WERI-Rb-1 (cell line): ENCODE data around the gene IL22RA1.

Experiments
- DNase-seq: peaks from one replicate; pipeline ENCODE4 v3.0.0-alpha.2; 2020
- H3K27ac ChIP-seq: fragments of 250-450 bp; sonication (Bioruptor Pico); 2 replicates; pipeline ENCODE4 v1.5.1; 2020; ENCODE audit warnings: mild to moderate bottlenecking, moderate library complexity
- H3K27me3 ChIP-seq: fragments of 250-450 bp; sonication (Bioruptor Pico); 2 replicates; pipeline ENCODE4 v1.5.1; 2021; ENCODE audit warnings: mild to moderate bottlenecking, low read depth, moderate library complexity; ENCODE audit not compliant: insufficient read depth, severe bottlenecking
- H3K36me3 ChIP-seq: fragments of 250-450 bp; sonication (Bioruptor Pico); 2 replicates; pipeline ENCODE4 v1.5.1; 2020; ENCODE audit warnings: mild to moderate bottlenecking, moderate library complexity
- H3K4me3 ChIP-seq: 2 replicates; pipeline ENCODE4 v1.5.1; 2011; ENCODE audit warnings: low read depth, mild to moderate bottlenecking, control low read depth, low read length
- H3K9me3 ChIP-seq: fragments of 250-450 bp; sonication (Bioruptor Pico); 2 replicates; pipeline ENCODE4 v1.5.1; 2021; ENCODE audit warnings: mild to moderate bottlenecking, moderate library complexity; ENCODE audit not compliant: severe bottlenecking
- TF ChIP-seq, protein P1 (sequence below): IDR thresholded peaks from 2 replicates; pipeline ENCODE4 v1.5.1; 2011; ENCODE audit warnings: low read depth, mild to moderate bottlenecking, control low read depth, inconsistent platforms, low read length

IL22RA1 gene

DNA sequence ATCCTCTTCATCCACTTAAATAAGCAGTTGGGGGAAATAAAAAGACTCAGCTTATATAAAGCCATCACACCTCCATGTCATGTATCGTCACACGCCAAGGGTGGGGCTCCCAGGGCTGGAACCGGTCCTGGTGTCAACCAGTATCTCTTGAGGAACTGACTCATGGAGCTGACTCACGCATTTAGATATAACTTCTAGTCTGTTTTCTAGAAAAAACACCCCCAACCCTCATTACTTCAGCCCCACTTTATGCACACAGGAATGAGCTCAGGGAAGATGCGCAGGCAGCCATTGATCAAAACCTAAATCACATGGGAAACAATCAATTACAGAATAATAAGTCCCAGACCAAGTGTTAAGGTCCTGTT lies 6.9 kb upstream of the IL22RA1 start:
- no peaks in the 10 kb centered on the region for H3K27me3 ChIP-seq
- H3K27ac ChIP-seq, result no peak overlapping the region
- TF ChIP-seq, protein P1, sequence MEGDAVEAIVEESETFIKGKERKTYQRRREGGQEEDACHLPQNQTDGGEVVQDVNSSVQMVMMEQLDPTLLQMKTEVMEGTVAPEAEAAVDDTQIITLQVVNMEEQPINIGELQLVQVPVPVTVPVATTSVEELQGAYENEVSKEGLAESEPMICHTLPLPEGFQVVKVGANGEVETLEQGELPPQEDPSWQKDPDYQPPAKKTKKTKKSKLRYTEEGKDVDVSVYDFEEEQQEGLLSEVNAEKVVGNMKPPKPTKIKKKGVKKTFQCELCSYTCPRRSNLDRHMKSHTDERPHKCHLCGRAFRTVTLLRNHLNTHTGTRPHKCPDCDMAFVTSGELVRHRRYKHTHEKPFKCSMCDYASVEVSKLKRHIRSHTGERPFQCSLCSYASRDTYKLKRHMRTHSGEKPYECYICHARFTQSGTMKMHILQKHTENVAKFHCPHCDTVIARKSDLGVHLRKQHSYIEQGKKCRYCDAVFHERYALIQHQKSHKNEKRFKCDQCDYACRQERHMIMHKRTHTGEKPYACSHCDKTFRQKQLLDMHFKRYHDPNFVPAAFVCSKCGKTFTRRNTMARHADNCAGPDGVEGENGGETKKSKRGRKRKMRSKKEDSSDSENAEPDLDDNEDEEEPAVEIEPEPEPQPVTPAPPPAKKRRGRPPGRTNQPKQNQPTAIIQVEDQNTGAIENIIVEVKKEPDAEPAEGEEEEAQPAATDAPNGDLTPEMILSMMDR, result no peak
- H3K36me3 ChIP-seq, result no peaks in the 10 kb centered on the region
- H3K9me3 ChIP-seq, result no peaks in the 10 kb centered on the region
- no peak for DNase-seq
- no peak overlapping the region for H3K4me3 ChIP-seq

DNA sequence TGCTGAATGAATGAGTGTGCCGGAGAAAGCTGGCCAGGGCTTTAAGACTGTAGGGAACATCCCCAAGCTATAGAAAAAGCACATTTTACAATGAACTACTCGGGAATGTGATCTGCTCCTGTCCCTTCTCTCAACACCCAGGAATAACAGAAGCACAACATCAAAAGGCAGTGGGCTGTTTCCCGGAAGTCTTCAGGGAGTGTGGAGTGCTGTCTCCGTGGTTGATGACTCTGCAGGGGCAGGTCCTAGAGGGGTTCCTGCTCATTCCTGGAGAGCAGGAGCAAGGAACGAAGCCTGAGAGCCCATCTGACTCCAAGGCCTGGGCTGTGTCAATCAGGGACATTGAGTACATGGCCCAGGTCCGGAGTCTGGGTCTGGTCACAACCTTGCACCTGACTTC lies 4.9 kb upstream of the IL22RA1 start:
- Histone ChIP-seq H3K36me3 (no peaks in the 10 kb centered on the region), H3K27me3 (no peaks in the 10 kb centered on the region), H3K9me3 (no peaks in the 10 kb centered on the region), H3K4me3 (no peak overlapping the region), H3K27ac (no peak overlapping the region)
- DNase-seq, result no peak
- TF ChIP-seq, protein P1, result no peak

DNA sequence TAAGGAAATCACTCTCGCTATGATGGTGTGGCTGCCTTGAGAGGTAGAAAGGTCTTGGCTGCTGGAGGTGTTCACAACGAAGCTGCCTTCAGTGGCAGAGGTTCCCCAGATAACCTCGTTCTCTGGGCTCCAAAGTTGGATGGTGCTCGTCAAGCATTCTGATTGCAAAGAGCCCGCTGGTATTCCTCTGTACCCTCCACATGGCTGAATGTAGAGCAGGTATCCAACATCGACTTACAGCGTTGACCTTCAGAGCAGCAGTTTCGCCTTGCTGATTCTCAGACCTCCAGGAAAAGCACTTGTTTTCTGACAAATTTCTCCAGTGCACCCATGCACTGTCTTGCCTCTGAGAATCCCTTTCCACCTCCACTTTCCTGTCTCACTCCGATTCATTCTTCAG lies 4.3 kb upstream of the IL22RA1 start:
- Histone ChIP-seq H3K27me3 (no peaks in the 10 kb centered on the region), H3K4me3 (no peak overlapping the region), H3K36me3 (no peaks in the 10 kb centered on the region), H3K9me3 (no peaks in the 10 kb centered on the region), H3K27ac (no peak overlapping the region)
- TF ChIP-seq, protein P1, result no peak
- DNase-seq, result no peak

DNA sequence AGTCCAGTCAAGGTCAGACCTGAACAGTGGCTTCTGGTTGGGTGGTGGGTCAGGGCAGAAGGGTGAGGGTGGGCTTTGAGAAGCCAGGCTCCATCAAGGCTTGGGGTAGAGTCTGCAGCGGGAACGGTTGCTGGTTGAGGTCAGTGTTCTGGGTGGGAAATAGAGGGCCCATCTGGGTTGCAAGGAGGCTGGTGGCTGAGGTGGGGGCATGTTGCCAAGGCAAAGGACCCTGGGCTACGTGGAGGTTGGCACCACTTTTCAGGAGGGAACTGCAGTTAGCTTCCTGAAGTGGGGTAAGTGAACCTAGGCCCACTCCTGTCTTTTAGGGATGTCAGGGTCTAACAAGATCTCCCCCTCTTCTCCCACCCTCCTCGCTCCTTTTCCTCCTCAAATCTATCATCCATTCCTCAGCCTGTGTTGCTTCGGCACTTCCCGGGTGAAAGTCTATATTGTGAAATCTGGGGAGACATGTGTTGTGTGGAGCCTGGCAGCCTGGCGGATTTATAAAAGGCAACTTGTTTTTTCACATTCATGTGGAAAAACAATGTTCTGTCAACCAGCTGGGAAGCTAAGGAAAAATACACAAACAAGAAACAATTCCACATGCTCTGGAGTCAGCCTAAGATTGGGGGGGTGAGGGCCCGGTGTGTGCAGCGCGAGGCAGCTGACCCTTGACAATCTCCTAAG lies 1.5 kb downstream of the IL22RA1 start:
- no peaks in the 10 kb centered on the region for H3K27me3 ChIP-seq
- no peak overlapping the region for H3K4me3 ChIP-seq
- H3K36me3 ChIP-seq, result no peaks in the 10 kb centered on the region
- H3K27ac ChIP-seq, result no peak overlapping the region
- TF ChIP-seq, protein P1, result no peak
- no peak for DNase-seq
- no peaks in the 10 kb centered on the region for H3K9me3 ChIP-seq

DNA sequence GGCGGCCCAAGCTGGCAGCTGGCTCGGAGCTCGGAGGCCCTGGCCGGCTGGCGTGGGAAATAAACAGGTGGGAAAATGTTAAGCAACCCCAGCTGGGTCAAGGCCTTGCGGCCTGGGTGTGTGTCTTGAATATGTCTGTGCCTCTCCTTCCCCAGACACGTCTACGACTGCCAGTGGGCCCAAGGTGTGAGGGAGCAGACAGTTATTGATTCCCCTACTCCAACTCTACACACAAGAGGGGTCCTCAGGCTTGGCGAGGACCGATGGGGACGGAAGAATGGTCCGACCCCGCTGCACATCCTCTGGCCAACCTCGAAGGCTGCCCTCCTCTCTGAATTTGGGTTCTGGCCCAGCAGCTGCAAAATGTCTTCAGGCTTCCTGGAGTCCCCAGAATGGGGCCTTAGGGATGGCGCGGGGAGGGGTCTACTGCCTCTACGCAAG lies 2.2 kb downstream of the IL22RA1 start:
- H3K9me3 ChIP-seq, result no peaks in the 10 kb centered on the region
- TF ChIP-seq, protein P1, result no peak
- DNase-seq, result no peak
- H3K27ac ChIP-seq, result no peak overlapping the region
- no peaks in the 10 kb centered on the region for H3K36me3 ChIP-seq
- H3K4me3 ChIP-seq, result no peak overlapping the region
- H3K27me3 ChIP-seq, result no peaks in the 10 kb centered on the region

DNA sequence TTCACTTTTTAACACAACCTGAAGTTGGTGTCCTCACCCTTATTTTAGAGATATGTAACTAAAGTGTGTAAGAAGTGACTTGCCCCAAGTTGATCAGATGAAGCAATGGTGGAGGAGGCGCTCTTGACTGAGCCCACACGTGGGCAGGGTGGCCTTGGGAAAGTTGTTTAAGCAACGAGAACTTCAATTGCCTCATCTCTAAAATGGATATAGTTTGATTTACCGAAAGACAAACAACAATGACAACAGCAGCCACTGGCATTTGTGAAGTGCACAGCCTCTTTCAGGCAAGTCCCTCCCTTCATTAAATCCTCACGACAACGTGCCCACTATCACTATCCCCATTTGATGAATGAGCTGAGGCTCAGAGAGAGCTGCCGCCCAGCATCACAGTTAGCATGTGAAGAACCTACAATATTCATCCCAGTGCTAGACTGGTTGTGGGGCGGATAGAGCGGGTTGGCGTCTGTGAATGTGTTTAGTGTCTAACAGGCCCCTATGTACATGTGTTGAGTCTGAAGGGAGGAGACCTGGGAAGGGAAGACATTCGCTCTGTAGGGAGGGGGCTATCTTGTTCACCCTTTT lies 3.0 kb downstream of the IL22RA1 start:
- Histone ChIP-seq H3K36me3 (no peaks in the 10 kb centered on the region), H3K9me3 (no peaks in the 10 kb centered on the region), H3K27me3 (no peaks in the 10 kb centered on the region), H3K4me3 (no peak overlapping the region), H3K27ac (no peak overlapping the region)
- no peak for DNase-seq
- TF ChIP-seq, protein P1, result no peak
